Measurements from ENCODE around the gene CUEDC2.
A peak's percentile ranks its signal among the peaks of the same experiment; 100 is the strongest.

CUEDC2 gene

GRCh38 chr10:102408728-102409603 lies 23.4 kb downstream of the CUEDC2 start:
- ATAC-seq, result peak; percentile 58 to 64

GRCh38 chr10:102408131-102408727 lies 24.1 kb downstream of the CUEDC2 start:
- peak in 1 of 2 donors; percentile 8 for ATAC-seq

- ATAC-seq, result no peak
Observed at GRCh38 chr10:102407425-102408130, 24.8 kb downstream of the CUEDC2 start.

GRCh38 chr10:102406815-102407214 lies 25.6 kb downstream of the CUEDC2 start:
- ATAC-seq, result no peak

GRCh38 chr10:102405632-102406031 lies 26.7 kb downstream of the CUEDC2 start:
- no peak for ATAC-seq

GRCh38 chr10:102405108-102405571 lies 27.2 kb downstream of the CUEDC2 start:
- ATAC-seq, result no peak

- ATAC-seq, result no peak
Observed at GRCh38 chr10:102404361-102405107, 27.8 kb downstream of the CUEDC2 start.

- ATAC-seq, result no peak
Observed at GRCh38 chr10:102403115-102403514, 29.3 kb downstream of the CUEDC2 start.

GRCh38 chr10:102402512-102402896 lies 29.9 kb downstream of the CUEDC2 start:
- ATAC-seq, result no peak

- no peak for ATAC-seq
Observed at GRCh38 chr10:102401735-102402511, 30.5 kb downstream of the CUEDC2 start.

GRCh38 chr10:102401342-102401654 lies 31.1 kb downstream of the CUEDC2 start:
- ATAC-seq, result no peak

GRCh38 chr10:102400598-102401341 lies 31.6 kb downstream of the CUEDC2 start:
- ATAC-seq, result no peak

GRCh38 chr10:102400076-102400475 lies 32.3 kb downstream of the CUEDC2 start:
- no peak for ATAC-seq

- ATAC-seq, result peak; percentile 61 to 69
Observed at GRCh38 chr10:102399217-102400021, 33.0 kb downstream of the CUEDC2 start.

- ATAC-seq, result no peak
Observed at GRCh38 chr10:102398172-102399020, 34.0 kb downstream of the CUEDC2 start.

GRCh38 chr10:102397222-102398171 lies 34.9 kb downstream of the CUEDC2 start:
- no peak for ATAC-seq

GRCh38 chr10:102396730-102397151 lies 35.6 kb downstream of the CUEDC2 start:
- no peak for ATAC-seq

GRCh38 chr10:102396317-102396650 lies 36.1 kb downstream of the CUEDC2 start:
- no peak for ATAC-seq

All from activated CD4-positive, CD25-positive, alpha-beta regulatory T cell treated with anti-CD3 and anti-CD28 coated beads, Interleukin-2, amount 50 U/mL, for 24 hours (primary cell).